Loucy (cell line): ENCODE measurements around the gene OVAAL.

Experiments
- EZH2phosphoT487 ChIP-seq: fragments of 200-600 bp; IDR thresholded peaks from 2 replicates; pipeline ENCODE4 v1.6.1; 2018; ENCODE audit warnings: antibody characterized with exemption, mild to moderate bottlenecking, moderate library complexity, borderline replicate concordance
- TF ChIP-seq, protein P1 (sequence below): fragments of 200-600 bp; sonication (generic); conservative IDR thresholded peaks from 2 replicates; pipeline ENCODE4 v1.5.1; 2014; ENCODE audit warnings: mild to moderate bottlenecking, antibody characterized with exemption, low read length

DNA sequence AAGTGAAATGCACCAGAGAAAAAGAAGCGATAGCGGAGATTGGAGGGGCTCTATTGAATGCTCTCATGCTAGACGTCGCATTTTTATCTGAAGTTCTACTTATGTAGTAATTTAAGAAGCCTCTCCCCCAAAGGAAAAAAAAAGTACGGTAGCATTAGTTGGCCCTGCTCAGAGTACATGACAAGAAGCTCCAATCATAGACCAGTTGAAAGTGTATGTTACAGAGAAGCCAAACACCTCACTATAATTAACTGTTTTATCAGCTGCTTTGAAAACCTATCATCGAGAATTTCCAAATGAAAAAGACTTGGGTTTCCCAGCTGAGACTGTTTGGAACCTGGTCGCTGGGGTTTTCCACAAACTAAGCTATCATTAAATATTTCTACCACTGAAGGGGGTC is 19.6 kb upstream of the OVAAL start:
- TF ChIP-seq EZH2phosphoT487, result no peak
- TF ChIP-seq, protein P1, sequence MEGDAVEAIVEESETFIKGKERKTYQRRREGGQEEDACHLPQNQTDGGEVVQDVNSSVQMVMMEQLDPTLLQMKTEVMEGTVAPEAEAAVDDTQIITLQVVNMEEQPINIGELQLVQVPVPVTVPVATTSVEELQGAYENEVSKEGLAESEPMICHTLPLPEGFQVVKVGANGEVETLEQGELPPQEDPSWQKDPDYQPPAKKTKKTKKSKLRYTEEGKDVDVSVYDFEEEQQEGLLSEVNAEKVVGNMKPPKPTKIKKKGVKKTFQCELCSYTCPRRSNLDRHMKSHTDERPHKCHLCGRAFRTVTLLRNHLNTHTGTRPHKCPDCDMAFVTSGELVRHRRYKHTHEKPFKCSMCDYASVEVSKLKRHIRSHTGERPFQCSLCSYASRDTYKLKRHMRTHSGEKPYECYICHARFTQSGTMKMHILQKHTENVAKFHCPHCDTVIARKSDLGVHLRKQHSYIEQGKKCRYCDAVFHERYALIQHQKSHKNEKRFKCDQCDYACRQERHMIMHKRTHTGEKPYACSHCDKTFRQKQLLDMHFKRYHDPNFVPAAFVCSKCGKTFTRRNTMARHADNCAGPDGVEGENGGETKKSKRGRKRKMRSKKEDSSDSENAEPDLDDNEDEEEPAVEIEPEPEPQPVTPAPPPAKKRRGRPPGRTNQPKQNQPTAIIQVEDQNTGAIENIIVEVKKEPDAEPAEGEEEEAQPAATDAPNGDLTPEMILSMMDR, result no peak
